Keratinocyte (primary cell): Measurements from ENCODE around the gene ATP9B. TPM values are rescaled to one million over a fixed set of nuclear protein-coding genes. Genes with fewer than 3 reads are reported as not detected.

Experiments used
- DNase-seq: peaks from one replicate; pipeline ENCODE4 v3.0.0-alpha.2; 2011; ENCODE audit warnings: low read depth, missing footprints, low spot score
- FAIRE-seq: peaks from 2 replicates; lab custom pipeline; 2011; peaks lifted over from hg19 to GRCh38; lab: Jason Lieb, UNC
- H2AFZ ChIP-seq: 2 replicates; pipeline ENCODE4 v1.6.0; 2012; ENCODE audit warnings: low read length, control low read depth, inconsistent platforms; ENCODE audit not compliant: control insufficient read depth
- H3K27ac ChIP-seq: 2 replicates; pipeline ENCODE4 v1.5.1; 2011; ENCODE audit warnings: low read length; ENCODE audit not compliant: control insufficient read depth, insufficient read depth
- H3K27me3 ChIP-seq: 3 replicates; pipeline ENCODE4 v1.6.0; 2011; ENCODE audit warnings: low read length; ENCODE audit not compliant: control insufficient read depth, insufficient read depth; ENCODE audit errors: extremely low read depth
- H3K36me3 ChIP-seq, 2 experiments: 2 replicates in 1 of 2; 3 replicates in 1 of 2; pipeline ENCODE4 v1.5.1; 2011; ENCODE audit warnings: low read length in 2 of 2, mild to moderate bottlenecking in 1 of 2; ENCODE audit not compliant: control insufficient read depth in 2 of 2, insufficient read depth in 2 of 2; ENCODE audit errors: extremely low read depth in 1 of 2
- H3K4me1 ChIP-seq: 3 replicates; pipeline ENCODE4 v1.5.1; 2011; ENCODE audit warnings: low read length; ENCODE audit not compliant: control insufficient read depth, insufficient read depth; ENCODE audit errors: extremely low read depth
- H3K4me2 ChIP-seq: 3 replicates; pipeline ENCODE4 v1.6.0; 2011; ENCODE audit warnings: low read depth, low read length; ENCODE audit not compliant: control insufficient read depth, insufficient read depth; ENCODE audit errors: extremely low read depth
- H3K4me3 ChIP-seq, 3 experiments: fragments of 200-600 bp in 1 of 3; sonication (generic) in 1 of 3; 2 replicates in 2 of 3; 3 replicates in 1 of 3; pipeline ENCODE4 v1.5.1; 2011 to 2016; ENCODE audit warnings: low read length in 3 of 3, mild to moderate bottlenecking in 3 of 3, control low read depth in 2 of 3, inconsistent platforms in 1 of 3, low read depth in 1 of 3, mixed read lengths in 1 of 3, mixed run types in 1 of 3, moderate library complexity in 1 of 3; ENCODE audit not compliant: control insufficient read depth in 2 of 3, insufficient read depth in 2 of 3; ENCODE audit errors: extremely low read depth in 1 of 3
- H3K79me2 ChIP-seq: 2 replicates; pipeline ENCODE4 v1.6.0; 2012; ENCODE audit warnings: low read length; ENCODE audit not compliant: control insufficient read depth, insufficient read depth
- H3K9ac ChIP-seq: 3 replicates; pipeline ENCODE4 v1.6.0; 2011; ENCODE audit warnings: low read length; ENCODE audit not compliant: control insufficient read depth, insufficient read depth; ENCODE audit errors: extremely low read depth
- H3K9me1 ChIP-seq: 3 replicates; pipeline ENCODE4 v1.6.0; 2011; ENCODE audit warnings: low read length; ENCODE audit not compliant: control insufficient read depth, insufficient read depth; ENCODE audit errors: extremely low read depth
- H3K9me3 ChIP-seq: 2 replicates; pipeline ENCODE4 v1.5.1; 2012; ENCODE audit warnings: low read depth, low read length; ENCODE audit not compliant: control insufficient read depth
- H4K20me1 ChIP-seq: 3 replicates; pipeline ENCODE4 v1.6.0; 2011; ENCODE audit warnings: low read length; ENCODE audit not compliant: control insufficient read depth, insufficient read depth; ENCODE audit errors: extremely low read depth
- CTCF ChIP-seq, 3 experiments: IDR thresholded peaks in 1 of 3; conservative IDR thresholded peaks in 1 of 3; optimal IDR thresholded peaks in 1 of 3; 2 replicates in 2 of 3; 3 replicates in 1 of 3; pipeline versions ENCODE3 to v1.5.1; 2011; ENCODE audit warnings: low read length in 3 of 3, mild to moderate bottlenecking in 3 of 3, moderate library complexity in 2 of 3, control low read depth in 1 of 3, inconsistent platforms in 1 of 3; ENCODE audit not compliant: insufficient read depth in 2 of 3; ENCODE audit errors: extremely low read depth in 1 of 3
- EZH2 ChIP-seq: IDR thresholded peaks from one replicate; pipeline ENCODE4 v1.6.1; 2012; ENCODE audit warnings: inconsistent platforms, mild to moderate bottlenecking, low read length, moderate library complexity
- dilution Hi-C: fragments of 300-500 bp; cut with MboI; formaldehyde crosslinking; loops from one replicate; pipeline ENCODE4 v1.7.0; 2020; ENCODE audit warnings: low sequenced_read_pairs; ENCODE audit not compliant: extremely low pct_ligation_motif_present
- polyA plus RNA-seq, 5 experiments: library from polyadenylated mRNA; depleted of rRNA in 3 of 5; stranded (reverse) in 3 of 5; stranded (forward) in 1 of 5; unstranded in 1 of 5; fragments of >200 nt; gene quantifications; 1 replicate in 1 of 5; 2 replicates in 3 of 5; 3 replicates in 1 of 5; pipeline versions ENCODE4 v1.2.1 to v1.2.3, GENCODE V29; 2011 to 2012; ENCODE audit warnings: missing spikeins in 2 of 5, low read depth in 1 of 5, low replicate concordance in 1 of 5

The ATP9B gene
- polyA plus RNA-seq, 1 donor (not counting 4 experiments of a cell fraction or from before 2014, with no cell fraction given), result 16.1 TPM

DNA sequence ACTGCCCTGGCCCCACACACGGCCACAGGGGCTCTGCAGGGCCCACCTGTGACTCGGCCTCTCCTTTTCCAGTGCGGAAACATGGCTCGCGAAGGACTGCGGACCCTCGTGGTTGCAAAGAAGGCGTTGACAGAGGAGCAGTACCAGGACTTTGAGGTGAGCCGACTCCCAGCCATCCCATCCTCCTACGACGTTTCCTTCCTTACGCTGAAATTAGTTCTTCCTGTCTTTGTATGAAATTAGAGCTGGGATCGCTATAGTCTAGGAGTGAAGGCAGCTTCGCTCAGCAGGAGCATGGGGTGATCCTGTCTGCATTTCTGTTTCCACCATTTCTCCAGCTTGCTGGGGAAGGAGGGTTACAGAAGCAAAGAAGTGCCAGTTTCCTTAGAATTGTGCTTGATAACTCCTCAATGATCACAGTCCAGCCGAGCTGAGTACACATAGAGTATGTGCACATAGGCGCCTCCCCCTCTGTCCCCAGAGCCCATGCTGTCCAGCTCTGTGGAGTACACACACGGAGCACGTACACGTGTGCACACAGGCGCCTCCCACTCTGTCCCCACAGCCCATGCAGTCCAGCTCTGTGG is 267.5 kb downstream of the ATP9B start:
- dilution Hi-C loops, result no loop called here
- no peaks in the 10 kb centered on the region for H3K27me3 ChIP-seq
- no peaks in the 10 kb centered on the region for H3K9me1 ChIP-seq
- no peak overlapping the region for H3K9ac ChIP-seq
- TF ChIP-seq CTCF (optimal IDR thresholded peaks at IDR 0.05 in 1 of 3, IDR thresholded peaks at IDR 0.05 in 1 of 3, conservative IDR thresholded peaks at IDR 0.05 in 1 of 3; ENCODE audit: extremely low read depth in 1 of 3, insufficient read depth in 2 of 3, low read length in 3 of 3) (no peak), EZH2 (no peak)
- H3K9me3 ChIP-seq, result no peaks in the 10 kb centered on the region
- no peaks in the 10 kb centered on the region for H4K20me1 ChIP-seq
- no peak for FAIRE-seq
- no peak overlapping the region for H3K4me3 ChIP-seq
- H3K4me2 ChIP-seq, result no peak overlapping the region
- no peak overlapping the region for H3K27ac ChIP-seq
- H3K36me3 ChIP-seq, result peaks cover 0 to 6% of the 10 kb centered on the region in 2 experiments
- no peaks in the 10 kb centered on the region for H3K4me1 ChIP-seq
- no peak for DNase-seq
- no peak overlapping the region for H2AFZ ChIP-seq
- no peaks in the 10 kb centered on the region for H3K79me2 ChIP-seq

GRCh38 chr18:79337184-79337583 is 268.0 kb downstream of the ATP9B start:
- H3K4me2 ChIP-seq, result no peak overlapping the region
- dilution Hi-C loops, result no loop called here
- no peak overlapping the region for H3K27ac ChIP-seq
- peaks cover 0 to 6% of the 10 kb centered on the region in 2 experiments for H3K36me3 ChIP-seq
- DNase-seq (no peak), FAIRE-seq (no peak)
- TF ChIP-seq EZH2 (no peak), CTCF (optimal IDR thresholded peaks at IDR 0.05 in 1 of 3, IDR thresholded peaks at IDR 0.05 in 1 of 3, conservative IDR thresholded peaks at IDR 0.05 in 1 of 3; ENCODE audit: extremely low read depth in 1 of 3, insufficient read depth in 2 of 3, low read length in 3 of 3) (no peak)
- no peak overlapping the region for H2AFZ ChIP-seq
- no peaks in the 10 kb centered on the region for H4K20me1 ChIP-seq
- no peaks in the 10 kb centered on the region for H3K9me1 ChIP-seq
- H3K79me2 ChIP-seq, result no peaks in the 10 kb centered on the region
- H3K4me1 ChIP-seq, result no peaks in the 10 kb centered on the region
- no peak overlapping the region for H3K9ac ChIP-seq
- H3K27me3 ChIP-seq, result no peaks in the 10 kb centered on the region
- H3K4me3 ChIP-seq, result no peak overlapping the region
- H3K9me3 ChIP-seq, result no peaks in the 10 kb centered on the region
